NT2/D1 (cell line): ENCODE data around the gene OSBPL6.

Experiments
- SUZ12 ChIP-seq: IDR thresholded peaks from 2 replicates; pipeline ENCODE4 v1.6.1; 2011; ENCODE audit not compliant: insufficient read length, insufficient read depth; ENCODE audit errors: extremely low read depth
- YY1 ChIP-seq: IDR thresholded peaks from 2 replicates; pipeline ENCODE4 v1.6.1; 2011; ENCODE audit not compliant: insufficient read length, insufficient read depth
- ZNF274 ChIP-seq: IDR thresholded peaks from 2 replicates; pipeline ENCODE4 v1.6.1; 2011; ENCODE audit warnings: mild to moderate bottlenecking, low read depth, low read length

DNA sequence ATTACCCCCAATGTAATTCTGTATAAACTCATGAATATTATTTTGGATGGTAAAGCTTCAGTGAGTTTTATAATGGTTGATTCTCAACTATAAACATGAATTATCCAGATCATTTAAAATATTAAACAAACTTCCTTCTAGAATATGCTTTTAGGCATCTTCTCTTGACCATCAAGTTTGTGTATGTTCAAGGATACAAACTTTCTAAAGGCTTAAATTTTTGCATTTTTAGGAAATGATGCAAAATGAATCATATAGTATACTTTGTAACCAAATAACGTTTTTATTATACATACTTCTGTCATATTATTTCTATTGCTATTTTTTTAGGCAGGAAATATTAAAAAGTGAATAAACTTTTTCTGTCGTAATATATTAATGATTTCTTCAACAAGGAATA, 62.8 kb downstream of the OSBPL6 start:
- TF ChIP-seq YY1, result no peak
- TF ChIP-seq ZNF274, result no peak
- TF ChIP-seq SUZ12, result no peak
